OCI-LY3 (cell line): ENCODE data around the gene KRT4.

Experiments
- EZH2phosphoT487 ChIP-seq: fragments of 200-600 bp; shearing (Covaris generic); IDR thresholded peaks from 2 replicates; pipeline ENCODE4 v1.6.1; 2018; ENCODE audit warnings: antibody characterized with exemption, mixed run types, low read depth
- TF ChIP-seq, protein P1 (sequence below): fragments of 200-600, 300-600 bp; sonication (generic); IDR thresholded peaks from 2 replicates; pipeline ENCODE4 v1.5.1; 2014; ENCODE audit warnings: antibody characterized with exemption, low read length, low read depth

DNA sequence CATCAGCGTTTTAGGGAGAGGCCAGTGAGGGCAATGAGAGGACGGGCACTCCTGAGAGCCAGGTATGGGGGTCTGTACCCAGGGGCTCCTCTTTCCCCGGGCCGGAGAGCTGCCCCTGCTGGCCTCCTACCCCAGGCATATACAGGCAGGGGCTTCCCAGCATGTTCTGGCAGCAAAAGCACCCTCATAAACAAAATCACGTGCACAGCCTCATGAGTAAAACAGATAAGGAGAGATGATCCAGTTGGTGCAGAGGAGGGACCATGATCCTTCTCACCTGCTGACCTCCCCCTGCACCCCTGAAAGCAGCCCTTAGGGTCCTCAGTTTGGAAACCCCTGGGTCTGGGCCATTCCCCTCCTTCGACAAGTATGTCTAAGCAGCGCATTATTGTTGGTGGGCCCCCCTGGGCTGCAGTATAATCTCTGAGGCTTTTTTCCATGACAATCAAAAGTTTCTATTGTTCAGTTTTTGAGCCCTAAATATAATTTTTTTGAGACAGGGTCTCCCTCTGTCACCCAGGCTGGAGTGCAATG lies 5.0 kb upstream of the KRT4 start:
- TF ChIP-seq, protein P1, sequence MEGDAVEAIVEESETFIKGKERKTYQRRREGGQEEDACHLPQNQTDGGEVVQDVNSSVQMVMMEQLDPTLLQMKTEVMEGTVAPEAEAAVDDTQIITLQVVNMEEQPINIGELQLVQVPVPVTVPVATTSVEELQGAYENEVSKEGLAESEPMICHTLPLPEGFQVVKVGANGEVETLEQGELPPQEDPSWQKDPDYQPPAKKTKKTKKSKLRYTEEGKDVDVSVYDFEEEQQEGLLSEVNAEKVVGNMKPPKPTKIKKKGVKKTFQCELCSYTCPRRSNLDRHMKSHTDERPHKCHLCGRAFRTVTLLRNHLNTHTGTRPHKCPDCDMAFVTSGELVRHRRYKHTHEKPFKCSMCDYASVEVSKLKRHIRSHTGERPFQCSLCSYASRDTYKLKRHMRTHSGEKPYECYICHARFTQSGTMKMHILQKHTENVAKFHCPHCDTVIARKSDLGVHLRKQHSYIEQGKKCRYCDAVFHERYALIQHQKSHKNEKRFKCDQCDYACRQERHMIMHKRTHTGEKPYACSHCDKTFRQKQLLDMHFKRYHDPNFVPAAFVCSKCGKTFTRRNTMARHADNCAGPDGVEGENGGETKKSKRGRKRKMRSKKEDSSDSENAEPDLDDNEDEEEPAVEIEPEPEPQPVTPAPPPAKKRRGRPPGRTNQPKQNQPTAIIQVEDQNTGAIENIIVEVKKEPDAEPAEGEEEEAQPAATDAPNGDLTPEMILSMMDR, result no peak
- no peak for TF ChIP-seq EZH2phosphoT487
